ENCODE results near the gene OR10A6. TPM values are rescaled to one million over a fixed set of nuclear protein-coding genes. Genes with fewer than 3 reads are reported as not detected.

The OR10A6 gene
- total RNA-seq, 1 donor from 2014 or later: not detected

- DNase-seq (ENCODE audit: low spot score in 2 of 2): no peak
- H3K36me3 ChIP-seq: no peaks in the 10 kb centered on the region
- no peak overlapping the region for H3K27ac ChIP-seq
- peaks cover 5 to 12% of the 10 kb centered on the region in 2 donors for H3K4me1 ChIP-seq
- intact Hi-C loops (cut with DNase I): no loop called here
- no peaks in the 10 kb centered on the region for H3K9me3 ChIP-seq
- no peaks in the 10 kb centered on the region for H3K27me3 ChIP-seq
- TF ChIP-seq CTCF (IDR thresholded peaks at IDR 0.05): no peak
- no peak overlapping the region for H3K4me3 ChIP-seq
These were observed 20.7 kb downstream of the OR10A6 start for GRCh38 chr11:7910286-7910788.

- H3K4me1 ChIP-seq: peaks cover 5 to 12% of the 10 kb centered on the region in 2 donors
- TF ChIP-seq CTCF (IDR thresholded peaks at IDR 0.05): no peak
- no peak for DNase-seq (ENCODE audit: low spot score in 2 of 2)
- no peaks in the 10 kb centered on the region for H3K27me3 ChIP-seq
- no peak overlapping the region for H3K27ac ChIP-seq
- H3K36me3 ChIP-seq: no peaks in the 10 kb centered on the region
- intact Hi-C loops (cut with DNase I): no loop called here
- H3K9me3 ChIP-seq: no peaks in the 10 kb centered on the region
- H3K4me3 ChIP-seq: no peak overlapping the region
These were observed 21.3 kb downstream of the OR10A6 start for GRCh38 chr11:7909585-7910285.

- H3K27me3 ChIP-seq: no peaks in the 10 kb centered on the region
- no peaks in the 10 kb centered on the region for H3K9me3 ChIP-seq
- peak overlapping the region in 1 of 2 donors; percentile 60 for H3K27ac ChIP-seq
- no peaks in the 10 kb centered on the region for H3K36me3 ChIP-seq
- no peak overlapping the region for H3K4me3 ChIP-seq
- intact Hi-C loops (cut with DNase I): no loop called here
- no peak for TF ChIP-seq CTCF (IDR thresholded peaks at IDR 0.05)
- peaks cover 5 to 12% of the 10 kb centered on the region in 2 donors for H3K4me1 ChIP-seq
- DNase-seq (ENCODE audit: low spot score in 2 of 2): no peak
These were observed 23.9 kb downstream of the OR10A6 start for GRCh38 chr11:7907121-7907520.

GRCh38 chr11:7906481-7906880 lies 24.6 kb downstream of the OR10A6 start:
- no peak for DNase-seq (ENCODE audit: low spot score in 2 of 2)
- Histone ChIP-seq H3K9me3 (no peaks in the 10 kb centered on the region), H3K4me3 (peak overlapping the region in 1 of 2 donors; percentile 25), H3K27ac (peak overlapping the region; percentile 56 to 60), H3K4me1 (peaks cover 5 to 12% of the 10 kb centered on the region in 2 donors), H3K27me3 (no peaks in the 10 kb centered on the region), H3K36me3 (no peaks in the 10 kb centered on the region)
- no peak for TF ChIP-seq CTCF (IDR thresholded peaks at IDR 0.05)
- intact Hi-C loops (cut with DNase I): no loop called here

- Histone ChIP-seq H3K4me1 (peaks cover 5 to 12% of the 10 kb centered on the region in 2 donors), H3K9me3 (no peaks in the 10 kb centered on the region), H3K36me3 (no peaks in the 10 kb centered on the region), H3K4me3 (peak overlapping the region in 1 of 2 donors; percentile 25), H3K27ac (peak overlapping the region; percentile 56 to 60), H3K27me3 (no peaks in the 10 kb centered on the region)
- peak in 1 of 2 donors; percentile 60 for DNase-seq (ENCODE audit: low spot score in 2 of 2)
- no peak for TF ChIP-seq CTCF (IDR thresholded peaks at IDR 0.05)
- intact Hi-C loops (cut with DNase I): loop anchor here (1.0 kb wide), 1 partner anchor 81 kb away; the partner anchor contains the start of gene EIF3F
These were observed 25.1 kb downstream of the OR10A6 start for GRCh38 chr11:7905961-7906429.
